IPS-15b (cell line): ENCODE data around the gene TREML1.

Source experiments
- H3K27me3 ChIP-seq: one replicate; pipeline ENCODE4 v1.6.1; 2013; ENCODE audit warnings: low read length; ENCODE audit not compliant: control insufficient read depth, insufficient read depth
- H3K36me3 ChIP-seq: one replicate; pipeline ENCODE4 v1.6.1; 2013; ENCODE audit warnings: low read length; ENCODE audit not compliant: control insufficient read depth, insufficient read depth
- H3K4me1 ChIP-seq: one replicate; pipeline ENCODE4 v1.6.1; 2013; ENCODE audit warnings: mild to moderate bottlenecking, low read length; ENCODE audit not compliant: control insufficient read depth, insufficient read depth
- H3K4me3 ChIP-seq: one replicate; pipeline ENCODE4 v1.5.1; 2013; ENCODE audit warnings: low read depth, low read length
- H3K9ac ChIP-seq: one replicate; pipeline ENCODE4 v1.6.1; 2013; ENCODE audit warnings: low read depth, mild to moderate bottlenecking, low read length
- H3K9me3 ChIP-seq: one replicate; pipeline ENCODE4 v1.6.1; 2013; ENCODE audit warnings: mild to moderate bottlenecking, low read length; ENCODE audit not compliant: control insufficient read depth, insufficient read depth

TREML1 gene, protein sequence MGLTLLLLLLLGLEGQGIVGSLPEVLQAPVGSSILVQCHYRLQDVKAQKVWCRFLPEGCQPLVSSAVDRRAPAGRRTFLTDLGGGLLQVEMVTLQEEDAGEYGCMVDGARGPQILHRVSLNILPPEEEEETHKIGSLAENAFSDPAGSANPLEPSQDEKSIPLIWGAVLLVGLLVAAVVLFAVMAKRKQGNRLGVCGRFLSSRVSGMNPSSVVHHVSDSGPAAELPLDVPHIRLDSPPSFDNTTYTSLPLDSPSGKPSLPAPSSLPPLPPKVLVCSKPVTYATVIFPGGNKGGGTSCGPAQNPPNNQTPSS

GRCh38 chr6:41153992-41154625, at the start of gene TREML1:
Gene TREML1 (minus strand): TSS chr6:41154347. CDS start chr6:41154288, 59 bp downstream.
- H3K27me3 ChIP-seq = no peaks in the 10 kb centered on the region
- no peaks in the 10 kb centered on the region for H3K9me3 ChIP-seq
- no peak within 1 kb of the TSS for H3K4me3 ChIP-seq
- no peaks in the 10 kb centered on the region for H3K4me1 ChIP-seq
- H3K9ac ChIP-seq = no peak within 1 kb of the TSS
- no peaks in the 10 kb centered on the region for H3K36me3 ChIP-seq

DNA sequence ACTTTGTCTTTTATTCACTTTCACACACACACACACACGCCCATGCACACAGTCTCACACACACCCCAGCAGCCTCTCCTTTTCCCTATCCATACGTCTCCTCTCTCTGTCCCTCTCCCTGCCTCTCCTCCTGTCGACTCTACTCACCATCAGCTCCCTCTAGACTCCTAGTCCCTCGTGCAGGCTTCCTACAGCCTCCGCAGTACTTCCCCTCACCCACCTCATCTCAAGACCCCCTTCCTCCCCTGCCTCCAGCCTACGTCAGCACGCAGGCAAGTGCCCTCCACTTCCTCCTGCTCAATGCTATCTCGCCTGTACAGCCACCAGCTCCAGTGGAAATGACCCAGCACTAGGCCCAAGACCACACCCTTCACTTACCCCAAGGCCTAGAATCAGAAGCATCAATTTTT, 47.6 kb upstream of the TREML1 start:
- no peaks in the 10 kb centered on the region for H3K9me3 ChIP-seq
- no peaks in the 10 kb centered on the region for H3K36me3 ChIP-seq
- no peak overlapping the region for H3K4me3 ChIP-seq
- no peak overlapping the region for H3K9ac ChIP-seq
- peaks cover 3% of the 10 kb centered on the region for H3K4me1 ChIP-seq
- no peaks in the 10 kb centered on the region for H3K27me3 ChIP-seq

DNA sequence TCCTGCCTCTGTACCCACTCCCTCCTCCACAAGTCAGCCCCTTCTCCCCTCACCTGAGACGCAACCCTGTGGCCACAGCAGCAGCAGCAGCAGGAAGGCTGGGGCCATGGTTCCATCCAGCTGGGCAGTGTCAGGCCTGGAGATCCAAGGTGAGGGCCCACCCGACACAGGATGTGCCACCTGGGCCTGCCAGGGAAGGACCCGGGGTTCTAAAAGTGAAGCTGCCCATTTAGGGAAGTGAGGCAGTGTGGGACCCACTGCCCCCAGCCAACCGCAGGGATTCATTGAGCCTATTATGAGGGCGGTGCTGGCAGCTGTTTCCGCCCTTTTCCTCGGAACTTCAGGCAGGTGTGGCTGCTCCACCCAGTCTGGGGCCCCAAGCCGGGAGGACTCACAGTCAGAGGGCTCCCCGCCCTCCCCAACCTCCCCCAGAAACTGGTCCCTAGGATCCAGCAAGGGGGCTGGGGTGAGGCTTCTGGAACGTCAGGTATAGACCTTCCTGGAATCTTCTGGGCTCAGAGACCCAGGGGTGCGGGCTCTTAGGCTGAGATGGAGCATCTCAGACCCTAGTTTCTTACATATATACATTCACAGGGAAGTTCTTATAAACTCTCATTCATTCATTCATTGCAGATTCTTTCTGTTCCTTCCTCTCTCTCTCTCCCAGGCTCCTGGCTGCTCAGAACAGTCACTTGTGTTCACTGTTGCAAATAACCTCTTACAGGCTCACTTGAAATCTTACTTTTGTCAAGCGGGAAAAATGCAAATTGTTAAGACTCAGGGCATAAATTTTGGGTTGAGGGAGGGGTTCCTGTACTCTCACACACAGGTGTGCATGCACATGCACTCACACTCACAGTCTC, 47.0 kb upstream of the TREML1 start, which contains the start of gene TREML2:
TSS of gene TREML2 (minus strand) at position 249 of the 863 bp plus-strand sequence. CDS start at position 108, 141 bp downstream.
- Histone ChIP-seq H3K9ac (no peak within 1 kb of the TSS), H3K4me1 (peaks cover 3% of the 10 kb centered on the region), H3K27me3 (no peaks in the 10 kb centered on the region), H3K9me3 (no peaks in the 10 kb centered on the region), H3K4me3 (no peak within 1 kb of the TSS), H3K36me3 (no peaks in the 10 kb centered on the region)

DNA sequence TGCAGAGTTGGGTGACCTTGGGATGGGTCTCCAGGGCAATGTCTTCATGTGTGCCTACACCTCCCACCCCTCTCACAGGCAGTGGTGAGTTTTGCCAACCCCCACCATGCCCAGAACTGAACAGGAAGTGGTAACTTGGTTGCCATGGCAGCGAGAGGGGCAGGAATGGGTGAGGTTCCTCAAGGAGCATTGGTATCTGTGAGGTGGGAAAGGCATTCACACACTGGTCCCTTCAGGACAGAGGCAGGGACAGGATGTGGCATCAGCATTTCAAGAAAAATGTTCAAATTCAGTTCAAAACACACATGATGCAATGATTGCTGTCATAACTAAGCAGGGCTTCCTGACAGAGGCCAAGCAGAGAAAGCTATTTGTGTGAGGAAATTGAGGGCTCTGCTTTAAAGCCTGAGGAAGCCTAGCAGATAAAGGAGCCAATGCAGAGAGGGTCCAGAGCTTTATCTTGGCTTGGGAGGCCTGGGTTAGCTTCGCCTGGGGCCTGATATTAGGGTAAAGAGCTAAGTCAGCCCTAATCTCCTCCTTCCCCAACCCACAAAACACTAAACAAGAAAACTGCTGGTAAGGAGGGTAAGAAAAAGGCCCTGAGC, 46.3 kb upstream of the TREML1 start:
- H3K9me3 ChIP-seq = no peaks in the 10 kb centered on the region
- no peaks in the 10 kb centered on the region for H3K27me3 ChIP-seq
- H3K9ac ChIP-seq = no peak overlapping the region
- peaks cover 3% of the 10 kb centered on the region for H3K4me1 ChIP-seq
- no peak overlapping the region for H3K4me3 ChIP-seq
- H3K36me3 ChIP-seq = no peaks in the 10 kb centered on the region

- Histone ChIP-seq H3K36me3 (no peaks in the 10 kb centered on the region), H3K27me3 (no peaks in the 10 kb centered on the region), H3K4me3 (no peak overlapping the region), H3K9me3 (no peaks in the 10 kb centered on the region), H3K4me1 (peaks cover 3% of the 10 kb centered on the region), H3K9ac (no peak overlapping the region)
Observed at GRCh38 chr6:41199552-41200246, 45.6 kb upstream of the TREML1 start.

DNA sequence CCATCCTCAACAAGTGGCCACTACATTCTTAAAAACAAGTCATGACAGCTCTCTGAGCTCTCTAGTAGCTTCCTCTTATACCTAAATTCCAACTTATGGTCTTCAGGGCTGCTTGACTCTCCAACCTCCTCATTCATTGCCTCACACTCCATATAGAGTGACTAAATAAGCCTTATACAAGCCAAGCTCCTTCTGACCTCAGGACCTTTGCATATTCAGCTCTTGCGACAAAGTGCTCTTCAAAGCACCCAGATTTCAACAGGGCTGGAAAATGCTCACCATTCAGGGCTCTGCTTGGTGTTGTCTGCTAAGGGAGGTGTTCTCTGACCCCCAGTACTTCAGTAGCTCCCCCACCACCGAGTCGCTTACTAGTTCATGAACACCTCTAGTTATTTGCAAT, 43.1 kb upstream of the TREML1 start:
- peaks cover 3% of the 10 kb centered on the region for H3K4me1 ChIP-seq
- H3K9me3 ChIP-seq = no peaks in the 10 kb centered on the region
- H3K4me3 ChIP-seq = no peak overlapping the region
- no peak overlapping the region for H3K9ac ChIP-seq
- H3K27me3 ChIP-seq = peaks cover 2% of the 10 kb centered on the region
- H3K36me3 ChIP-seq = no peaks in the 10 kb centered on the region

DNA sequence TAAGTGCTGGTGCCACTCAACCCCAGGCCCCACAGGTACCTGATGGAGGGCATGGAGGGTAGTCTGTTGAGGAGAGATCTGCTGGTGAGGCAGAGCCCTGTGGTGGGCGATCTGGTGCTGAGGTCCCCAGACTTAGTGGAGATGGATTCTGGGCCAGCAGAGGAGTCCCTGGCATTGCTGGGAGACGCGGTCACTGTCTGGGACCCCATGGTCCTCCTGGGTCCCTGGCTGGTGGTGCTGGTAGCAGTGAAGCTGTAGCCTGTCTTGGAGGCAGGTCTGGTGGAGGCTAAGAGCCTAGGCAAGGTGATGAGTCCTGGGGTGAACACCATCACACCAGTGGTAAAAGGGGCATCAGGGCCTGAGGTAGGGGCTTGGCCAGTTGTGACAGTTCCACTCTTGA, 40.2 kb upstream of the TREML1 start:
- Histone ChIP-seq H3K9ac (no peak overlapping the region), H3K4me3 (no peak overlapping the region), H3K4me1 (no peaks in the 10 kb centered on the region), H3K27me3 (peaks cover 2% of the 10 kb centered on the region), H3K36me3 (no peaks in the 10 kb centered on the region), H3K9me3 (peaks cover 3% of the 10 kb centered on the region)

DNA sequence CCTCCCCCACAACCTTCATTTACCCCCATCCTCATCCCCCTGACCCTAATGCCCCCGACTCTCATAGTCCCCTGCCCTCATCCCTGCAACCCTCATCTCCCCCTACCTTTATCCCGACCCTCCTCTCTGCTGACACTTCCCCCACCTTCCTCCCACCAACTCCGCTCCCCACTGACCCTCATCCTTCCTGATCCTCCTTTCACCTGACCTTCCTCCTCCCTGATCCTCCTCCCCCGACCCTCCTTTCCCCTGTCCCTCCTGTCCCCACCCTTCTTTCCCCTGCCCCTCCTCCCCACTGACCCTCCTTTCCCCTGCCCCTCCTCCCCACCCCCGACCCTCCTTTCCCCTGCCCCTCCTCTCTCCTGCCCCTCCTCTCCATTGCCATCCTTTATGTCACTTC, 39.7 kb upstream of the TREML1 start:
- no peak overlapping the region for H3K4me3 ChIP-seq
- H3K27me3 ChIP-seq = peaks cover 2% of the 10 kb centered on the region
- H3K9me3 ChIP-seq = peaks cover 6% of the 10 kb centered on the region
- no peaks in the 10 kb centered on the region for H3K36me3 ChIP-seq
- no peak overlapping the region for H3K9ac ChIP-seq
- no peaks in the 10 kb centered on the region for H3K4me1 ChIP-seq

DNA sequence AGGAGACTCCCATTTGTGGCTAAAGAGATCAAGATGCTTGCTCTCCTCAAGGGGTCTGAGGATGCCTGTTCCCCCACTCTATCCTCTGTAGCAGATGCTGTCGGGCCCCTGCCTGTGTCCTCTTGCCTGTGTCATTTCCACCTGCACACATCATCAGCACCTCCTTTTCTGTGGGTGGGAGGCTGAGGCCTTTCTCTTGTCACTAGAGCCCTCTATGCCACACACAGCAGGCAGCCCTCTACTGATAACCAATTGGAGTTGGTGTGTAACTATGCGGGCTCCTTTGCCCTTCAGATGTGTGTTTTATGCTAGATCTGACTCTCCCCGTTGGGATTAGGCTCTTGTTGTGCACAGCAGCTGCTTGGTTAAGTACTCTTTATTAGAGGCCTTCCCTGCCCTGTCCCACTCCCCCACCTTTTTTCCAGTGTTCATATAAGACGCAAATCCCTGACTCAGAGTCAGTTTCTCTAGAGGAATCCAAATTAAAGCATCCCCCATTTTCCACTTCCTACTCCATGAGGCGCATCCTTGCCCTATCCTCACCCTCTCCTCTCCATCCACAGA, 39.1 kb upstream of the TREML1 start:
- no peak overlapping the region for H3K4me3 ChIP-seq
- peaks cover 2% of the 10 kb centered on the region for H3K27me3 ChIP-seq
- H3K4me1 ChIP-seq = no peaks in the 10 kb centered on the region
- H3K9me3 ChIP-seq = peaks cover 6% of the 10 kb centered on the region
- H3K36me3 ChIP-seq = no peaks in the 10 kb centered on the region
- H3K9ac ChIP-seq = no peak overlapping the region

DNA sequence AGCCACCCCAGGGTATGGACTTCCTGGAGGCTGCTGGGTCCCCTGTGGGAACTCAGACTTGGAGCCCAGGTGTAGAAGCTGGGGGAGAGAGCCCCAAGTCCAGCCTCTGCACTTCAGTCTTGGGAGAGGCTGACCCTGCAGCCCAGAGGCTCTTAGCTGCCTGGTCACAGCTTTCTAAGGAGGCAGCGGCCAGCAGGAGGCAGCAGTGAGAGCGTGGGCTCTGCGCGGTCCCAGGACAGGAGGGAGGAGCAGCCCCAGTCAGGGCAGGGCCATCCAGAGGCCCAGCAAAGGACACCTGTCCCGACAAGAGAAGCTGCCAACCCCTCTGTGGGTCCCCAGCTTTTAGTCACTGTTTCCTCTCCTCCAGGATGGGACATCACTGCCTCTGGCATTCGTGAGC, 37.4 kb upstream of the TREML1 start:
- Histone ChIP-seq H3K4me1 (no peaks in the 10 kb centered on the region), H3K9me3 (peaks cover 6% of the 10 kb centered on the region), H3K9ac (no peak overlapping the region), H3K36me3 (no peaks in the 10 kb centered on the region), H3K4me3 (no peak overlapping the region), H3K27me3 (peaks cover 2% of the 10 kb centered on the region)

DNA sequence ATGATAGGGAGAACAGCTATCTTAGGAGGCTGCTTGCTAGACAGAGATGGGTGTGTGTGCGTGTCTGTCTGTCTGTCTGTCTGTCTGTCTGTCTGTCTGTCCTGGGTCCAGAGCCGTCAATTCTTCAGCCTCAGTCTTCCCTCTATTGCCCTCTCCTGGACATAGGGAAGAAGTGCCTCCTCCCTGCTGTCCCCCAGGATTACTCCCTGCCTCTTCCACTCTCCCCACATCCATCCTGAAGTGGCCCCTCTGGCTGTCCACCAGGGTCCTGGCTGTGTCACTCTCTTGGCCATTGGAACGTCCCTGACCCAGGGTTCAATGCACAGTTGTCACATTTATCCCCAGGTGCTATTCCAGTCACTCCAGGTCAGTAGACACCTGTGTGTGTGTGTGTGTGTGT, 36.6 kb upstream of the TREML1 start:
- H3K9ac ChIP-seq = no peak overlapping the region
- H3K9me3 ChIP-seq = peaks cover 6% of the 10 kb centered on the region
- H3K4me1 ChIP-seq = no peaks in the 10 kb centered on the region
- no peak overlapping the region for H3K4me3 ChIP-seq
- peaks cover 2% of the 10 kb centered on the region for H3K27me3 ChIP-seq
- no peaks in the 10 kb centered on the region for H3K36me3 ChIP-seq
